K562 (cell line): ENCODE data around the gene UBE2L3. TPM values are rescaled to one million over a fixed set of nuclear protein-coding genes. Genes with fewer than 3 reads are reported as not detected.

Source experiments
- ATAC-seq: fragments of 200-7000 bp; cut with Tn5 transposase; 3 replicates; pipeline ENCODE4 v1.9.1; 2020; ENCODE audit warnings: moderate library complexity
- BruUV-seq: library from RNA; stranded (reverse); fragments of 400-500 nt; replicated peaks from 2 replicates; lab custom pipeline; 2021; lab: Mats Ljungman, UMichigan
- CTCF ChIA-PET: fragments of 300-600 bp; formaldehyde crosslinking; extraction: SDS; loops from one replicate; lab custom pipeline; 2021; ENCODE audit warnings: low intra/inter-chr PET ratio; lab: Yijun Ruan, JAX
- POLR2A ChIA-PET: fragments of 300-600, 350-650 bp; sonication (Branson Sonifier 250); formaldehyde crosslinking; extraction: SDS; loops from one replicate; lab custom pipeline; 2021; ENCODE audit warnings: antibody characterized with exemption, inconsistent platforms; lab: Yijun Ruan, JAX
- DNase-seq, 4 experiments: peaks; one replicate each; pipeline versions ENCODE4 v3.0.0 to v3.0.0-alpha.2; 2011 to 2018; ENCODE audit warnings: low spot score in 3 of 4, mixed read lengths in 3 of 4; ENCODE audit errors: extremely low read depth in 1 of 4
- FAIRE-seq: peaks from 2 replicates; lab custom pipeline; 2011; peaks lifted over from hg19 to GRCh38; lab: Jason Lieb, UNC
- H2AFZ ChIP-seq: 2 replicates; pipeline ENCODE4 v1.6.0; 2011; ENCODE audit warnings: low read depth, low read length, control low read depth, inconsistent platforms
- H3K27ac ChIP-seq: fragments of 200-600 bp; 3 replicates; pipeline ENCODE4 v1.8.0; 2011; ENCODE audit warnings: low read depth, mild to moderate bottlenecking, control low read depth, inconsistent platforms, low read length, moderate library complexity, mixed read lengths; ENCODE audit errors: extremely low read depth
- H3K27me3 ChIP-seq, 2 experiments: fragments of 300-600 bp in 1 of 2; 2 replicates in 1 of 2; 3 replicates in 1 of 2; pipeline versions ENCODE4 v1.6.0 to v1.8.0; 2011; ENCODE audit warnings: inconsistent platforms in 2 of 2, low read length in 2 of 2, mild to moderate bottlenecking in 1 of 2, mixed read lengths in 1 of 2, moderate library complexity in 1 of 2; ENCODE audit not compliant: control insufficient read depth in 2 of 2, insufficient read depth in 2 of 2
- H3K36me3 ChIP-seq: fragments of 300-600 bp; 3 replicates; pipeline ENCODE4 v1.8.0; 2011; ENCODE audit warnings: mild to moderate bottlenecking, low read length, inconsistent platforms; ENCODE audit not compliant: control insufficient read depth, insufficient read depth
- H3K4me1 ChIP-seq, 2 experiments: fragments of 200-600 bp in 1 of 2; replicated peaks in 1 of 2; 2 replicates in 1 of 2; 3 replicates in 1 of 2; pipeline versions ENCODE4 v1.5.1 to v1.8.0; 2011; ENCODE audit warnings: inconsistent platforms in 2 of 2, low read length in 2 of 2, mild to moderate bottlenecking in 1 of 2, mixed read lengths in 1 of 2, moderate library complexity in 1 of 2; ENCODE audit not compliant: control insufficient read depth in 2 of 2, insufficient read depth in 2 of 2
- H3K4me2 ChIP-seq: 2 replicates; pipeline ENCODE4 v1.6.1; 2011; ENCODE audit warnings: low read length, control low read depth, inconsistent platforms, mixed read lengths; ENCODE audit not compliant: insufficient read depth
- H3K4me3 ChIP-seq: fragments of 200-600 bp; sonication (generic), shearing (Covaris generic); 2 replicates; pipeline ENCODE4 v1.5.1; 2016; ENCODE audit warnings: control low read depth, inconsistent platforms
- H3K79me2 ChIP-seq: fragments of 200-600 bp; 3 replicates; pipeline ENCODE4 v1.8.0; 2011; ENCODE audit warnings: low read length, inconsistent platforms; ENCODE audit not compliant: control insufficient read depth, insufficient read depth
- H3K9ac ChIP-seq, 2 experiments: 2 replicates each; pipeline versions ENCODE4 v1.6.0 to v1.6.1; 2011; ENCODE audit warnings: low read depth in 2 of 2, low read length in 2 of 2, control low read depth in 1 of 2, inconsistent platforms in 1 of 2, mild to moderate bottlenecking in 1 of 2, mixed read lengths in 1 of 2; ENCODE audit not compliant: insufficient read depth in 1 of 2
- H3K9me1 ChIP-seq: one replicate; pipeline ENCODE4 v1.6.0; 2011; ENCODE audit warnings: inconsistent platforms, mild to moderate bottlenecking, low read length, moderate library complexity; ENCODE audit not compliant: control insufficient read depth, insufficient read depth
- H3K9me3 ChIP-seq: replicated peaks from 2 replicates; pipeline ENCODE4 v1.5.1; 2011; ENCODE audit warnings: low read depth, low read length, inconsistent platforms; ENCODE audit not compliant: control insufficient read depth, insufficient read depth
- H4K20me1 ChIP-seq: replicated peaks from 2 replicates; pipeline ENCODE4 v1.6.1; 2011; ENCODE audit warnings: low read length, inconsistent platforms, mixed read lengths; ENCODE audit not compliant: control insufficient read depth, insufficient read depth
- CCAR2 ChIP-seq: fragments of 200-400 bp; formaldehyde crosslinking; IDR thresholded peaks from 2 replicates; pipeline ENCODE4 v1.6.1; 2017; ENCODE audit warnings: mild to moderate bottlenecking, low read depth, low read length
- HDAC3 ChIP-seq: fragments of 450-650 bp; IDR thresholded peaks from 2 replicates; pipeline ENCODE4 v1.6.1; 2018; ENCODE audit warnings: borderline replicate concordance, mild to moderate bottlenecking, moderate library complexity; ENCODE audit not compliant: partially characterized antibody
- KLF13 ChIP-seq: fragments of 450-650 bp; IDR thresholded peaks from 2 replicates; pipeline ENCODE4 v1.6.1; 2016; ENCODE audit warnings: missing genetic modification characterization, low read depth, mild to moderate bottlenecking, missing compliant biosample characterization, moderate library complexity, borderline replicate concordance
- MTF1 ChIP-seq: fragments of 250-450 bp; sonication (Bioruptor Pico); IDR thresholded peaks from 2 replicates; pipeline ENCODE4 v1.9.0; 2021; ENCODE audit warnings: moderate library complexity, mild to moderate bottlenecking, inconsistent platforms, borderline replicate concordance
- NCOA6 ChIP-seq: fragments of 450-650 bp; IDR thresholded peaks from 2 replicates; pipeline ENCODE4 v1.6.1; 2017; ENCODE audit warnings: mild to moderate bottlenecking
- RFX5 ChIP-seq: IDR thresholded peaks from 2 replicates; pipeline ENCODE4 v1.6.1; 2011; ENCODE audit warnings: low read depth, mild to moderate bottlenecking, improper control_type of control experiment, low read length
- TRIM24 ChIP-seq, 2 experiments: fragments of 450-650 bp; IDR thresholded peaks; 2 replicates each; pipeline ENCODE4 v1.6.1; 2016
- ZNF121 ChIP-seq: sonication (generic); formaldehyde crosslinking; conservative IDR thresholded peaks from 2 replicates; pipeline ENCODE4 v1.8.0; 2022; ENCODE audit warnings: missing genetic modification reagents
- ZNF518B ChIP-seq: fragments of 250-450 bp; sonication (Bioruptor Pico); IDR thresholded peaks from 2 replicates; pipeline ENCODE4 v1.5.0; 2021; ENCODE audit warnings: mild to moderate bottlenecking, moderate library complexity
- ZNF583 ChIP-seq: fragments of 250-450 bp; sonication (Bioruptor Pico); IDR thresholded peaks from 2 replicates; pipeline ENCODE4 v1.4.0; 2020
- WGBS: fragments of 100-300 bp; shearing (Covaris generic); methylation state at CpG from one replicate; pipeline ENCODE4 v1.1.6; 2016; ENCODE audit warnings: low coverage, mixed read lengths; ENCODE audit not compliant: insufficient coverage; ENCODE audit errors: missing lambda C conversion rate; 5-methylcytosine and 5-hydroxymethylcytosine counted together
- in situ Hi-C: fragments of 300-500 bp; cut with MboI; formaldehyde crosslinking; loops from 4 replicates; pipeline ENCODE4 v1.15.0; 2018; ENCODE audit warnings: inconsistent platforms, mixed read lengths
- intact Hi-C: fragments of 100-400 bp; cut with micrococcal nuclease; formaldehyde crosslinking; loops from 2 replicates; pipeline ENCODE4 v1.14.2; 2022
- polyA plus RNA-seq, 8 experiments: library from polyadenylated mRNA; depleted of rRNA in 4 of 8; stranded (reverse) in 5 of 8; unstranded in 3 of 8; fragments of >200 nt; fragmentation: Nextera tagmentation in 2 of 8; fragmentation: Illumina TruSeq in 1 of 8; extraction: Ambion mirVana in 2 of 8; extraction: Trizol in 1 of 8; gene quantifications; 2 replicates each; pipeline versions ENCODE4 v1.2.1 to v1.2.3, GENCODE V29; 2011 to 2014; ENCODE audit warnings: inconsistent platforms in 1 of 8, missing spikeins in 1 of 8
- total RNA-seq, 7 experiments: library from RNA; depleted of rRNA in 6 of 7; stranded (reverse); fragments of >200 nt in 6 of 7; fragmentation: Illumina TruSeq in 2 of 7; extraction: Trizol in 2 of 7; gene quantifications; 2 replicates each; pipeline versions ENCODE4 v1.2.1 to v1.2.3, GENCODE V29; 2011 to 2021; ENCODE audit warnings: low replicate concordance in 1 of 7
- TF ChIP-seq, protein P1 (sequence below), 2 experiments: fragments of 450-650 bp in 1 of 2; sonication (generic) in 1 of 2; formaldehyde crosslinking; conservative IDR thresholded peaks; 2 replicates each; pipeline versions ENCODE4 v1.4.0 to v1.8.1; 2020 to 2022; ENCODE audit warnings: mild to moderate bottlenecking in 1 of 2, missing genetic modification reagents in 1 of 2
- TF ChIP-seq, protein P2 (sequence below): sonication (generic); formaldehyde crosslinking; IDR thresholded peaks from 2 replicates; pipeline ENCODE4 v1.8.1; 2023; ENCODE audit warnings: mild to moderate bottlenecking, missing genetic modification reagents, moderate library complexity
- TF ChIP-seq, protein P3 (sequence below): fragments of 450-650 bp; formaldehyde crosslinking; IDR thresholded peaks from 2 replicates; pipeline ENCODE4 v1.4.0; 2020; ENCODE audit warnings: mild to moderate bottlenecking, moderate library complexity

The UBE2L3 gene
- total and polyA plus RNA-seq, 9 of the 15 experiments (the other 6 are each of a cell fraction or from before 2014, with no cell fraction given): 215 to 625 (median 285) TPM

GRCh38 chr22:21611210-21611977 is 43.9 kb downstream of the UBE2L3 start (continued):
- no peak for TF ChIP-seq RFX5
- peak; percentile 55; the same call in 1 of the 2 replicates for TF ChIP-seq MTF1 (CRISPR knock-in tag)
- TF ChIP-seq TRIM24 (IDR thresholded peaks at IDR 0.05): no peak
- peak; percentile 67; the same call in 1 of the 2 replicates for TF ChIP-seq CCAR2
- TF ChIP-seq KLF13: 0 out of 2 replicates have a peak, but pooled peaks have one; percentile 34
- TF ChIP-seq HDAC3: no peak
- 0 out of 2 replicates have a peak, but pooled peaks have one; percentile 20 for TF ChIP-seq ZNF583 (CRISPR knock-in tag)

GRCh38 chr22:21612858-21613257 is 45.3 kb downstream of the UBE2L3 start:
- Histone ChIP-seq H3K27ac (no peak overlapping the region), H3K4me2 (no peak overlapping the region), H3K9ac (0 out of 4 replicates have a peak overlapping the region, but pooled peaks of 1 of the 2 experiments have one; percentile 1), H3K36me3 (peaks cover 84% of the 10 kb centered on the region), H2AFZ (no peak overlapping the region), H3K9me3 (no peaks in the 10 kb centered on the region), H3K4me3 (no peak overlapping the region), H3K4me1 (peaks cover 0 to 4% of the 10 kb centered on the region in 2 experiments; a peak in 4 of 5 replicates), H4K20me1 (peaks cover 27% of the 10 kb centered on the region), H3K27me3 (no peaks in the 10 kb centered on the region), H3K79me2 (peaks cover 85% of the 10 kb centered on the region), H3K9me1 (peaks cover under 1% of the 10 kb centered on the region)
- no TSS peak for BruUV-seq
- peak in 3 of 4 experiments; percentile 35 to 75 (median 71) for DNase-seq
- no peak for FAIRE-seq
- POLR2A ChIA-PET: interaction anchor here (2.0 to 76.8 kb wide), 3 partner anchors 4 to 44 kb away, joined by 6 to 4622 read pairs (median 4622); partner anchors contain the start of genes CCDC116, SDF2L1 and YDJC
- CTCF ChIA-PET: no interaction called here
- intact Hi-C loops (no loop called here), in situ Hi-C loops (no loop called here)
- 80% methylated on average over 7 of the region's 7 CpGs for WGBS
- ATAC-seq: peak; percentile 7; the same call in 2 of the 3 replicates
- TF ChIP-seq, protein P1, sequence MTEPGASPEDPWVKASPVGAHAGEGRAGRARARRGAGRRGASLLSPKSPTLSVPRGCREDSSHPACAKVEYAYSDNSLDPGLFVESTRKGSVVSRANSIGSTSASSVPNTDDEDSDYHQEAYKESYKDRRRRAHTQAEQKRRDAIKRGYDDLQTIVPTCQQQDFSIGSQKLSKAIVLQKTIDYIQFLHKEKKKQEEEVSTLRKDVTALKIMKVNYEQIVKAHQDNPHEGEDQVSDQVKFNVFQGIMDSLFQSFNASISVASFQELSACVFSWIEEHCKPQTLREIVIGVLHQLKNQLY (CRISPR knock-in tag; conservative IDR thresholded peaks at IDR 0.05): peak in 1 of 2 experiments; percentile 70; a peak in 1 of 4 replicates
- TF ChIP-seq ZNF121 (CRISPR knock-in tag) (no peak), NCOA6 (no peak), ZNF518B (CRISPR knock-in tag) (no peak)
- TF ChIP-seq, protein P2, sequence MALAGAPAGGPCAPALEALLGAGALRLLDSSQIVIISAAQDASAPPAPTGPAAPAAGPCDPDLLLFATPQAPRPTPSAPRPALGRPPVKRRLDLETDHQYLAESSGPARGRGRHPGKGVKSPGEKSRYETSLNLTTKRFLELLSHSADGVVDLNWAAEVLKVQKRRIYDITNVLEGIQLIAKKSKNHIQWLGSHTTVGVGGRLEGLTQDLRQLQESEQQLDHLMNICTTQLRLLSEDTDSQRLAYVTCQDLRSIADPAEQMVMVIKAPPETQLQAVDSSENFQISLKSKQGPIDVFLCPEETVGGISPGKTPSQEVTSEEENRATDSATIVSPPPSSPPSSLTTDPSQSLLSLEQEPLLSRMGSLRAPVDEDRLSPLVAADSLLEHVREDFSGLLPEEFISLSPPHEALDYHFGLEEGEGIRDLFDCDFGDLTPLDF (CRISPR knock-in tag): peak; percentile 36; the same call in 1 of the 2 replicates
- TF ChIP-seq, protein P3, sequence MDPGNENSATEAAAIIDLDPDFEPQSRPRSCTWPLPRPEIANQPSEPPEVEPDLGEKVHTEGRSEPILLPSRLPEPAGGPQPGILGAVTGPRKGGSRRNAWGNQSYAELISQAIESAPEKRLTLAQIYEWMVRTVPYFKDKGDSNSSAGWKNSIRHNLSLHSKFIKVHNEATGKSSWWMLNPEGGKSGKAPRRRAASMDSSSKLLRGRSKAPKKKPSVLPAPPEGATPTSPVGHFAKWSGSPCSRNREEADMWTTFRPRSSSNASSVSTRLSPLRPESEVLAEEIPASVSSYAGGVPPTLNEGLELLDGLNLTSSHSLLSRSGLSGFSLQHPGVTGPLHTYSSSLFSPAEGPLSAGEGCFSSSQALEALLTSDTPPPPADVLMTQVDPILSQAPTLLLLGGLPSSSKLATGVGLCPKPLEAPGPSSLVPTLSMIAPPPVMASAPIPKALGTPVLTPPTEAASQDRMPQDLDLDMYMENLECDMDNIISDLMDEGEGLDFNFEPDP (CRISPR knock-in tag): 0 out of 2 replicates have a peak, but pooled peaks have one; percentile 27
